Neural cell (in vitro differentiated cells): ENCODE measurements around the gene CLCA4. TPM values are rescaled to one million over a fixed set of nuclear protein-coding genes. Genes with fewer than 3 reads are reported as not detected.

Source experiments
- H2AFZ ChIP-seq: fragments of 200-600, 300-800 bp; sonication (generic), shearing (Covaris generic); 2 replicates; pipeline ENCODE4 v1.6.0; 2014; ENCODE audit warnings: low read depth, mild to moderate bottlenecking, antibody characterized with exemption, low read length, moderate library complexity
- H3F3A ChIP-seq: fragments of 200-600 bp; shearing (Covaris generic); 2 replicates; pipeline ENCODE4 v1.6.1; 2016; ENCODE audit warnings: mild to moderate bottlenecking, moderate library complexity, mixed read lengths, antibody characterized with exemption, low read length; ENCODE audit not compliant: insufficient read depth, poor library complexity, severe bottlenecking
- H3K27ac ChIP-seq: fragments of 200-600, 300-800 bp; sonication (generic), shearing (Covaris generic); 2 replicates; pipeline ENCODE4 v1.5.1; 2014; ENCODE audit warnings: mild to moderate bottlenecking, low read length, moderate library complexity
- H3K27me3 ChIP-seq: fragments of 300-800, 200-600 bp; sonication (generic), shearing (Covaris generic); 2 replicates; pipeline ENCODE4 v1.6.0; 2014; ENCODE audit warnings: mild to moderate bottlenecking, low read depth, low read length, moderate library complexity; ENCODE audit not compliant: insufficient read depth
- H3K36me3 ChIP-seq: fragments of 300-800, 200-600 bp; sonication (generic), shearing (Covaris generic); 2 replicates; pipeline ENCODE4 v1.5.1; 2014; ENCODE audit warnings: mild to moderate bottlenecking, antibody characterized with exemption, low read length, moderate library complexity; ENCODE audit not compliant: insufficient read depth
- H3K4me2 ChIP-seq: fragments of 300-800, 200-600 bp; sonication (generic), shearing (Covaris generic); 2 replicates; pipeline ENCODE4 v1.6.0; 2014; ENCODE audit warnings: mild to moderate bottlenecking, low read length
- H3K4me3 ChIP-seq: fragments of 300-800, 200-600 bp; sonication (generic), shearing (Covaris generic); 2 replicates; pipeline ENCODE4 v1.5.1; 2014; ENCODE audit warnings: mild to moderate bottlenecking, low read length, moderate library complexity
- H3K79me2 ChIP-seq: fragments of 200-600 bp; shearing (Covaris generic); replicated peaks from 2 replicates; pipeline ENCODE4 v1.6.0; 2014; ENCODE audit warnings: mild to moderate bottlenecking, low read length, moderate library complexity; ENCODE audit not compliant: insufficient read depth
- H3K9ac ChIP-seq: fragments of 300-800, 200-600 bp; sonication (generic), shearing (Covaris generic); 2 replicates; pipeline ENCODE4 v1.6.1; 2016; ENCODE audit warnings: mild to moderate bottlenecking, low read length, mixed read lengths
- H3K9me2 ChIP-seq: fragments of 200-600 bp; shearing (Covaris generic); 2 replicates; pipeline ENCODE4 v1.6.1; 2016; ENCODE audit warnings: mild to moderate bottlenecking, low read length, mixed read lengths; ENCODE audit not compliant: insufficient read depth
- H3K9me3 ChIP-seq: fragments of 200-600, 300-800 bp; sonication (generic), shearing (Covaris generic); 2 replicates; pipeline ENCODE4 v1.6.1; 2016; ENCODE audit warnings: mild to moderate bottlenecking, mixed run types, low read length, moderate library complexity, mixed read lengths
- H4K20me1 ChIP-seq: fragments of 200-600 bp; shearing (Covaris generic); 2 replicates; pipeline ENCODE4 v1.6.1; 2016; ENCODE audit warnings: mild to moderate bottlenecking, mixed run types; ENCODE audit not compliant: insufficient read depth
- CTCF ChIP-seq: fragments of 450-650 bp; IDR thresholded peaks from 2 replicates; pipeline ENCODE4 v1.5.1; 2014; ENCODE audit warnings: antibody characterized with exemption, mild to moderate bottlenecking, moderate library complexity; ENCODE audit not compliant: poor library complexity, severe bottlenecking
- EP300 ChIP-seq: fragments of 450-650 bp; conservative IDR thresholded peaks from 2 replicates; pipeline ENCODE4 v1.6.1; 2014; ENCODE audit warnings: antibody characterized with exemption, mild to moderate bottlenecking, moderate library complexity; ENCODE audit not compliant: poor library complexity, severe bottlenecking
- EZH2 ChIP-seq: fragments of 200-600, 300-800 bp; shearing (Covaris generic), sonication (generic); IDR thresholded peaks from 2 replicates; pipeline ENCODE4 v1.6.1; 2014; ENCODE audit warnings: antibody characterized with exemption, low read length, borderline replicate concordance, mild to moderate bottlenecking; ENCODE audit not compliant: insufficient read depth, poor library complexity, severe bottlenecking
- MXI1 ChIP-seq: fragments of 450-650 bp; conservative IDR thresholded peaks from 2 replicates; pipeline ENCODE4 v1.6.1; 2014; ENCODE audit warnings: antibody characterized with exemption, mild to moderate bottlenecking; ENCODE audit not compliant: poor library complexity, severe bottlenecking
- POLR2AphosphoS5 ChIP-seq: IDR thresholded peaks from 2 replicates; pipeline ENCODE4 v1.6.1; 2012
- RAD21 ChIP-seq: fragments of 450-650 bp; conservative IDR thresholded peaks from 2 replicates; pipeline ENCODE4 v1.6.1; 2014; ENCODE audit warnings: antibody characterized with exemption, mild to moderate bottlenecking, moderate library complexity
- REST ChIP-seq: IDR thresholded peaks from 2 replicates; pipeline ENCODE4 v1.6.1; 2012; ENCODE audit warnings: borderline replicate concordance
- SMC3 ChIP-seq: fragments of 450-650 bp; conservative IDR thresholded peaks from 2 replicates; pipeline ENCODE4 v1.6.1; 2014; ENCODE audit warnings: antibody characterized with exemption, mild to moderate bottlenecking, moderate library complexity; ENCODE audit not compliant: poor library complexity
- TAF1 ChIP-seq: IDR thresholded peaks from 2 replicates; pipeline ENCODE4 v1.6.1; 2012; ENCODE audit warnings: low read depth
- polyA plus RNA-seq: library from polyadenylated mRNA; depleted of rRNA; stranded (reverse); fragments of >200 nt; gene quantifications from 2 replicates; pipeline ENCODE4 v1.2.3, GENCODE V29; 2014

Gene CLCA4
- polyA plus RNA-seq, 1 donor from 2014 or later, result not detected

GRCh38 chr1:86541859-86542258, 5.0 kb upstream of the CLCA4 start:
- Histone ChIP-seq H3F3A (no peaks in the 10 kb centered on the region), H3K27ac (no peak overlapping the region), H3K9me2 (no peaks in the 10 kb centered on the region), H4K20me1 (no peaks in the 10 kb centered on the region), H3K9me3 (no peaks in the 10 kb centered on the region), H3K36me3 (no peaks in the 10 kb centered on the region), H2AFZ (no peak overlapping the region), H3K79me2 (no peaks in the 10 kb centered on the region), H3K4me3 (no peak overlapping the region), H3K4me2 (no peak overlapping the region), H3K27me3 (no peaks in the 10 kb centered on the region), H3K9ac (no peak overlapping the region)
- TF ChIP-seq SMC3 (no peak), RAD21 (no peak), EP300 (no peak), EZH2 (no peak), MXI1 (no peak), POLR2AphosphoS5 (no peak), REST (no peak), TAF1 (no peak), CTCF (no peak)

GRCh38 chr1:86542631-86543030, 4.2 kb upstream of the CLCA4 start:
- H3K27ac ChIP-seq, result no peak overlapping the region
- TF ChIP-seq POLR2AphosphoS5 (no peak), REST (no peak), EP300 (no peak), CTCF (no peak), TAF1 (no peak), MXI1 (no peak), RAD21 (no peak), EZH2 (no peak), SMC3 (no peak)
- H2AFZ ChIP-seq, result no peak overlapping the region
- no peaks in the 10 kb centered on the region for H3K27me3 ChIP-seq
- H3K9me2 ChIP-seq, result no peaks in the 10 kb centered on the region
- no peaks in the 10 kb centered on the region for H3K36me3 ChIP-seq
- no peak overlapping the region for H3K4me3 ChIP-seq
- no peaks in the 10 kb centered on the region for H4K20me1 ChIP-seq
- H3K79me2 ChIP-seq, result no peaks in the 10 kb centered on the region
- no peak overlapping the region for H3K9ac ChIP-seq
- H3K9me3 ChIP-seq, result no peaks in the 10 kb centered on the region
- no peak overlapping the region for H3K4me2 ChIP-seq
- H3F3A ChIP-seq, result no peaks in the 10 kb centered on the region
